ENCODE results near the gene ADGRV1. TPM values are rescaled to one million over a fixed set of nuclear protein-coding genes. Genes with fewer than 3 reads are reported as not detected.
"Not testable (repeated sequence)": the region's sequence is repeated elsewhere in the genome, so short reads cannot be mapped to it uniquely, and the experiment has no call there.

ADGRV1 gene
- total RNA-seq, 1 experiment from 2014 or later: 21.4 TPM

GRCh38 chr5:90949469-90950358, 391.1 kb downstream of the ADGRV1 start:
- Histone ChIP-seq H3K36me3 (no peaks in the 10 kb centered on the region), H3K9me3 (replicated peaks) (no peaks in the 10 kb centered on the region), H3K4me3 (no peak overlapping the region), H3K4me1 (no peaks in the 10 kb centered on the region), H3K27ac (no peak overlapping the region), H3K27me3 (no peaks in the 10 kb centered on the region)
- no peak for DNase-seq

- Histone ChIP-seq H3K36me3 (no peaks in the 10 kb centered on the region), H3K27ac (no peak overlapping the region), H3K9me3 (replicated peaks) (no peaks in the 10 kb centered on the region), H3K4me3 (no peak overlapping the region), H3K27me3 (no peaks in the 10 kb centered on the region), H3K4me1 (no peaks in the 10 kb centered on the region)
- no peak for DNase-seq
Observed at GRCh38 chr5:90955001-90955635, 396.5 kb downstream of the ADGRV1 start.

- H3K4me1 ChIP-seq: no peaks in the 10 kb centered on the region
- no peaks in the 10 kb centered on the region for H3K36me3 ChIP-seq
- H3K4me3 ChIP-seq: no peak overlapping the region
- no peak for DNase-seq
- H3K9me3 ChIP-seq (replicated peaks): no peaks in the 10 kb centered on the region
- no peaks in the 10 kb centered on the region for H3K27me3 ChIP-seq
- no peak overlapping the region for H3K27ac ChIP-seq
Observed at GRCh38 chr5:90956511-90957097, 398.0 kb downstream of the ADGRV1 start.

GRCh38 chr5:90957906-90958305, 399.3 kb downstream of the ADGRV1 start:
- no peaks in the 10 kb centered on the region for H3K36me3 ChIP-seq
- H3K9me3 ChIP-seq (replicated peaks): no peaks in the 10 kb centered on the region
- H3K4me1 ChIP-seq: no peaks in the 10 kb centered on the region
- H3K27ac ChIP-seq: no peak overlapping the region
- H3K27me3 ChIP-seq: no peaks in the 10 kb centered on the region
- DNase-seq: no peak
- no peak overlapping the region for H3K4me3 ChIP-seq

- no peak overlapping the region for H3K27ac ChIP-seq
- H3K27me3 ChIP-seq: no peaks in the 10 kb centered on the region
- H3K9me3 ChIP-seq (replicated peaks): no peaks in the 10 kb centered on the region
- no peaks in the 10 kb centered on the region for H3K36me3 ChIP-seq
- H3K4me3 ChIP-seq: no peak overlapping the region
- no peak for DNase-seq
- no peaks in the 10 kb centered on the region for H3K4me1 ChIP-seq
Observed at GRCh38 chr5:90959262-90959661, 400.7 kb downstream of the ADGRV1 start.

GRCh38 chr5:90962481-90962880, 403.9 kb downstream of the ADGRV1 start:
- Histone ChIP-seq H3K4me1 (peaks cover 3% of the 10 kb centered on the region), H3K36me3 (no peaks in the 10 kb centered on the region), H3K27me3 (no peaks in the 10 kb centered on the region), H3K9me3 (replicated peaks) (no peaks in the 10 kb centered on the region), H3K4me3 (no peak overlapping the region), H3K27ac (no peak overlapping the region)
- DNase-seq: no peak

GRCh38 chr5:90965110-90965685, 406.6 kb downstream of the ADGRV1 start:
- no peak overlapping the region for H3K27ac ChIP-seq
- H3K9me3 ChIP-seq (replicated peaks): no peaks in the 10 kb centered on the region
- peaks cover 15% of the 10 kb centered on the region for H3K4me1 ChIP-seq
- H3K36me3 ChIP-seq: no peaks in the 10 kb centered on the region
- no peak overlapping the region for H3K4me3 ChIP-seq
- no peaks in the 10 kb centered on the region for H3K27me3 ChIP-seq
- no peak for DNase-seq

- peak in 1 of 2 experiments; percentile 34 for DNase-seq
- H3K27me3 ChIP-seq: no peaks in the 10 kb centered on the region
- no peaks in the 10 kb centered on the region for H3K9me3 ChIP-seq (replicated peaks)
- H3K27ac ChIP-seq: peak overlapping the region; percentile 12; the same call in 1 of the 2 replicates
- H3K36me3 ChIP-seq: no peaks in the 10 kb centered on the region
- H3K4me1 ChIP-seq: peaks cover 15% of the 10 kb centered on the region
- no peak overlapping the region for H3K4me3 ChIP-seq
Observed at GRCh38 chr5:90967443-90967842, 408.8 kb downstream of the ADGRV1 start.

- Histone ChIP-seq H3K27ac (peak overlapping the region; percentile 12; the same call in 1 of the 2 replicates), H3K4me3 (no peak overlapping the region), H3K4me1 (peaks cover 15% of the 10 kb centered on the region), H3K27me3 (no peaks in the 10 kb centered on the region), H3K9me3 (replicated peaks) (no peaks in the 10 kb centered on the region), H3K36me3 (no peaks in the 10 kb centered on the region)
- DNase-seq: peak in 1 of 2 experiments; percentile 24
Observed at GRCh38 chr5:90967851-90968250, 409.3 kb downstream of the ADGRV1 start.

- no peaks in the 10 kb centered on the region for H3K9me3 ChIP-seq (replicated peaks)
- H3K4me1 ChIP-seq: peaks cover 15% of the 10 kb centered on the region
- no peaks in the 10 kb centered on the region for H3K27me3 ChIP-seq
- peak overlapping the region; percentile 12; the same call in 1 of the 2 replicates for H3K27ac ChIP-seq
- DNase-seq: peak in 1 of 2 experiments; percentile 19
- no peaks in the 10 kb centered on the region for H3K36me3 ChIP-seq
- H3K4me3 ChIP-seq: no peak overlapping the region
Observed at GRCh38 chr5:90968319-90968718, 409.7 kb downstream of the ADGRV1 start.

- H3K4me3 ChIP-seq; H3K36me3 ChIP-seq; H3K27ac ChIP-seq; H3K9me3 ChIP-seq (replicated peaks); H3K27me3 ChIP-seq; DNase-seq: not testable (repeated sequence)
- H3K4me1 ChIP-seq: peaks cover 15% of the 10 kb centered on the region
Observed at GRCh38 chr5:90969945-90970344, 411.3 kb downstream of the ADGRV1 start.

- no peak for DNase-seq
- no peaks in the 10 kb centered on the region for H3K9me3 ChIP-seq (replicated peaks)
- H3K4me3 ChIP-seq: no peak overlapping the region
- peaks cover 21% of the 10 kb centered on the region for H3K4me1 ChIP-seq
- H3K27me3 ChIP-seq: no peaks in the 10 kb centered on the region
- no peaks in the 10 kb centered on the region for H3K36me3 ChIP-seq
- no peak overlapping the region for H3K27ac ChIP-seq
Observed at GRCh38 chr5:90981177-90981576, 422.6 kb downstream of the ADGRV1 start.

- no peak overlapping the region for H3K27ac ChIP-seq
Observed at GRCh38 chr5:90981821-90982220, 423.2 kb downstream of the ADGRV1 start.

GRCh38 chr5:90982576-90982975, 424.0 kb downstream of the ADGRV1 start:
- peak overlapping the region; percentile 61 for H3K27ac ChIP-seq

More at GRCh38 chr5:90981821-90982220, 423.2 kb downstream of the ADGRV1 start:
- no peak for DNase-seq
- H3K4me1 ChIP-seq: peaks cover 21% of the 10 kb centered on the region
- H3K36me3 ChIP-seq: no peaks in the 10 kb centered on the region
- no peak overlapping the region for H3K4me3 ChIP-seq
- no peaks in the 10 kb centered on the region for H3K9me3 ChIP-seq (replicated peaks)
- H3K27me3 ChIP-seq: no peaks in the 10 kb centered on the region

GRCh38 chr5:90983148-90983547, 424.6 kb downstream of the ADGRV1 start:
- peak; percentile 76 to 86 for DNase-seq
- no peaks in the 10 kb centered on the region for H3K27me3 ChIP-seq
- H3K9me3 ChIP-seq (replicated peaks): no peaks in the 10 kb centered on the region
- peaks cover 21% of the 10 kb centered on the region for H3K4me1 ChIP-seq
- no peak overlapping the region for H3K4me3 ChIP-seq
- peak overlapping the region; percentile 61 for H3K27ac ChIP-seq
- no peaks in the 10 kb centered on the region for H3K36me3 ChIP-seq

More at GRCh38 chr5:90982576-90982975, 424.0 kb downstream of the ADGRV1 start:
- Histone ChIP-seq H3K27me3 (no peaks in the 10 kb centered on the region), H3K4me3 (no peak overlapping the region), H3K9me3 (replicated peaks) (no peaks in the 10 kb centered on the region), H3K4me1 (peaks cover 21% of the 10 kb centered on the region), H3K36me3 (no peaks in the 10 kb centered on the region)
- DNase-seq: peak; percentile 52 to 72

Measured in SJCRH30 (cell line).